GM04504 (cell line): ENCODE data around the gene UGT1A9.
"Not testable (repeated sequence)": the region's sequence is repeated elsewhere in the genome, so short reads cannot be mapped to it uniquely, and the experiment has no call there.

ENCODE experiments used
- DNase-seq: peaks from one replicate; pipeline ENCODE4 v3.0.0-alpha.2; 2012; ENCODE audit warnings: low read depth

Gene UGT1A9

DNA sequence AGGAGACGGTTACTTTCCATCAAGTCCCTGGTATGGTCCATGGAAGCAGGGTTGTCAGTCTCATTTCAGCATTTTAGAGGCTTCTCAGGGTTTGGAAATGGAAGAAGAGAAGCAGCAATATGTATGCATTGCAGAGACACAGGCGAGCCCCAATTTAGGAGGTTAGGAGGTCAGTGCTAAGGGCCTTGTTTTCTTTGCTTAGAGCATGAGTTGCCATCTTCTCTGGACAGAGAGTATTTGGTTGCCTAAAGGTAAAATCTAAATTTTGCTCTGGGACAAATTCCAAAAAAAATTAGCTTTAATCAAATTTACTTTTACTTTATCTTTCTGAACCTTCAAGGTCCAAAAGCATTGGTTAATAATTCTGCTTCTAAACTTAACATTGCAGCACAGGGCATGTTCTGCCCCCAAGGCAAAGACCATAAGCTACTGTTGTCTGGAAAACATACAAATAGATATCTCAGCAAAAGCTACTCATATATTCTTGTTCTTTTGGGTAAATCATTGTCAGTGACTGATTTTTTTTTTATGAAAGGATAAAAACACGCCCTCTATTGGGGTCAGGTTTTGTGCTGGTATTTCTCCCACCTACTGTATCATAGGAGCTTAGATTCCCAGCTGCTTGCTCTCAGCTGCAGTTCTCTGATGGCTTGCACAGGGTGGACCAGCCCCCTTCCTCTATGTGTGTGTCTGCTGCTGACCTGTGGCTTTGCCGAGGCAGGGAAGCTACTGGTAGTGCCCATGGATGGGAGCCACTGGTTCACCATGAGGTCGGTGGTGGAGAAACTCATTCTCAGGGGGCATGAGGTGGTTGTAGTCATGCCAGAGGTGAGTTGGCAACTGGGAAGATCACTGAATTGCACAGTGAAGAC, at the start of gene UGT1A9:
Gene UGT1A9 (plus strand): TSS at position 609 of the 872 bp plus-strand sequence. CDS start 37 bp downstream, at position 646.
- no peak for DNase-seq

- DNase-seq, result no peak
These were observed 44.2 kb upstream of the UGT1A9 start for GRCh38 chr2:233627331-233628025.

- not testable (repeated sequence) for DNase-seq
These were observed 35.4 kb upstream of the UGT1A9 start, which contains the start of gene UGT1A10 for GRCh38 chr2:233636306-233636705. UGT1A10 (plus strand) TSS chr2:233636448; CDS start chr2:233636523, 75 bp downstream.

DNA sequence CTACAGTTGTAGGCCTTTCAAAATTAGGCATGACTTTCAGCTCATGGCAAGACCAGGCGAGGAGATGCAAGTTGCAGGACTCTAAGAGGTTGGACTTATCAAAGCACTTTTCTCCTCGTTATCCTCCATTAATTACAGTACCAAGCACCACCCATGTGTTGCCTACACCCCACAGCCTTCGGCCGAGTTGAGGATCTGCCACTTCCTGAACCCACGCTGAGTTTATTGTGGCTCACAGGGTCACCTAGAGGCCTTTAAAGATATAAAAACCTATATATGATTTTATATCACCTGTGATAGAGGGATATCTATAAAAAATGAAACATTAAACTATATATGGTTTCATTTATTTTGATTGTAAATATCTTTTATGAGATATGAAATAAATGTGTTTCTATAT, 32.9 kb upstream of the UGT1A9 start:
- DNase-seq, result no peak

DNA sequence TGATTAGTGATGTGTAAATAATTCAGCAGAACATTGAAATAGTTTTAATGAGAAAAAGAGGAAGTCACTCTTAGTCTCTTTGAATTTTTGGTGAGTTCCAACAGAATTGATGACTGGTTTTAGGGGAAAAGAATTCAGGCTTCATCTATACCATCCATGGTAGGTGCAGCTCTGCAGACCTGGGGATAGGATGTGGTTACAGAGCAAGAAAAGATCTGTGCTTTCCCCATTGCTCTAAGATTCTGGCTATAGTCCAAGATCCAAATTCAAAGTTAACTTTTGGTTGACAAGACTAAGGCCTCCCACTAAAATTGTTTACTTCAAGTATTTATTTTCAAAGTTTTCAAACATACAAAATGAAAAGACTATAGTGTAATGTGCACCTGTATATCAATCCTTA, 31.8 kb upstream of the UGT1A9 start:
- DNase-seq, result no peak

- no peak for DNase-seq
These were observed 28.6 kb upstream of the UGT1A9 start for GRCh38 chr2:233643128-233643527.

- DNase-seq, result not testable (repeated sequence)
These were observed 25.7 kb upstream of the UGT1A9 start for GRCh38 chr2:233646033-233646432.

DNA sequence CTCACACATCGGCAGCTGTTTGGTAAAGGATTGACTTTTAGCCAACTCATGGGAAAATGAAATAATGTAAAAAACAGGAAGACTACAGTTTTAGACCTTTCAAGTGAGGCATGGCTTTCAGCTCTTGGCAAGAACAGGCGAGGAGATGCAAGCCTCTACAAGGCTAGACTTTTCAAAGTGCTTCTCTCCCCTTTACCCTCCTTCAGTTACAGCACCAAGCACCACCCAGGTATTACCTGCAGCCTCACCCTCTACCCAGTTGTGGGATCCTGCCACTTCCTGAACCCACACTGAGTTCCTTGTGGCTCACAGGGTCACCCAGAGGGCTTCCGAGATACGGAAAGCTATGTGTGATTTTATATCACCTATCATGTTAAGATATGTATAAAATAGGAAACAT, 20.7 kb upstream of the UGT1A9 start:
- DNase-seq, result no peak

GRCh38 chr2:233651430-233651829, 20.3 kb upstream of the UGT1A9 start:
- no peak for DNase-seq

DNA sequence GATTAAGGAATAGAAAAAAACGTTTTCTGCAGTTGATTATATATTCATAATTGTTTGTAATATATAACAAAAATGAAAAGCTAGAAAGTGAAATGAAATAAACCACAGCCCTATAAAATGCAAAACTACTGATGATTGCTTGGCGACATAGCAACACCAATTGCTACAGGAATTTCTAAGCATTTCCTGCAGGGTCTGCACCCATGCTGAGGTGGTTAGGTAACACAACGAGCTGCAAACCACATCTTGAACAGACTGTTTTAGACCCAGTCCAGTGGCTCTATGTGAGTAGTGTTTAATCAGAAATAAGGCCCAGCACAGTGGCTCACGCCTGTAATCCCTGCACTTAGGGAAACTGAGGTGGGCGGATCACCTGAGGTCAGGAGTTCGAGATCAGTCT, 17.2 kb upstream of the UGT1A9 start:
- no peak for DNase-seq

- no peak for DNase-seq
These were observed 16.7 kb upstream of the UGT1A9 start for GRCh38 chr2:233655043-233655442.

GRCh38 chr2:233655943-233656342, 15.8 kb upstream of the UGT1A9 start:
- not testable (repeated sequence) for DNase-seq

- no peak for DNase-seq
These were observed 15.3 kb upstream of the UGT1A9 start for GRCh38 chr2:233656443-233656842.

GRCh38 chr2:233658610-233659009, 13.1 kb upstream of the UGT1A9 start:
- DNase-seq, result no peak

- DNase-seq, result no peak
These were observed 7.8 kb upstream of the UGT1A9 start for GRCh38 chr2:233663911-233664310.

GRCh38 chr2:233668605-233669260, 3.0 kb upstream of the UGT1A9 start:
- no peak for DNase-seq

- no peak for DNase-seq
These were observed 1.2 kb downstream of the UGT1A9 start for GRCh38 chr2:233672886-233673285.

DNA sequence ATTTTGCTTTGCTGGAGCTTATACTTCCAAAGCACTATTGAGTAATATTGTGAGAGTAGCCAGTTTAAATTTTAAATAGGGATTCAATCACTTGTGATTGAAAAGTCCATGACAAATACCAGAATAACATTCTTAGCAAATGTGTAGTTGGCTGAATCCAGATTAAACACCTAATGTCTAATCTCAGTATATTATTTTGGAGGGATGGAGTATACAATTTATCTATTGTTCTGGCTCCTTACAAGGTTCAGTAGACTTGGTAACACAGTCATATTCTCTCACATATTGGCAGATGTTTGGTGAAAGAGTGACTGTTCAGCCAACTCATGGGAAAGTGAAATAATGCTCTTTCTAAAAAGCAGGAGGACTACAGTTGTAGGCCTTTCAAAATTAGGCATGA, 2.2 kb downstream of the UGT1A9 start:
- no peak for DNase-seq

- no peak for DNase-seq
These were observed 2.6 kb downstream of the UGT1A9 start for GRCh38 chr2:233674314-233674713.

DNA sequence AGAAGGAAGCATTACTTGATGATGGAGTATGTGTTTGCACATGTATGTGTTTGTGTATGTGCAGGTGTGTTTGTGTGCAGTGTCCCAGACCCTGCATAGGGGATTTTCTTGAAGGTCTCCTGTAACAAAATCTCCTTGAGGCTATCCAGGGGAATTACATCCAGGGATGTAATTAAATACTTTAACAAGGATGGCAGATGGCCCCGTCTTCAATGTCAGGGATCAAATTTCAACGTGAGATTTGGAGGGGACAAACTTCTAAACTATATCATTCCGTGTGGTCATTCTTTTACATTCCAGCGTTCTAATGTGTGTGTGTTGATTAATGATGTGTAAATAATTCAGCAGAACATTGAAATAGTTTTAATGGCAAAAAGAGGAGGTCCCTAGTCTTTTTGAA, 3.3 kb downstream of the UGT1A9 start:
- no peak for DNase-seq

GRCh38 chr2:233676046-233676445, 4.3 kb downstream of the UGT1A9 start:
- no peak for DNase-seq

- no peak for DNase-seq
These were observed 7.5 kb downstream of the UGT1A9 start for GRCh38 chr2:233679196-233679595.
